ENCODE results near the gene SENP1. TPM values are rescaled to one million over a fixed set of nuclear protein-coding genes. Genes with fewer than 3 reads are reported as not detected.

SENP1 gene
- total and polyA plus RNA-seq, 2 of the 13 experiments (the other 11 are each of a cell fraction or from before 2014, with no cell fraction given) = 14.0 to 20.2 TPM

DNA sequence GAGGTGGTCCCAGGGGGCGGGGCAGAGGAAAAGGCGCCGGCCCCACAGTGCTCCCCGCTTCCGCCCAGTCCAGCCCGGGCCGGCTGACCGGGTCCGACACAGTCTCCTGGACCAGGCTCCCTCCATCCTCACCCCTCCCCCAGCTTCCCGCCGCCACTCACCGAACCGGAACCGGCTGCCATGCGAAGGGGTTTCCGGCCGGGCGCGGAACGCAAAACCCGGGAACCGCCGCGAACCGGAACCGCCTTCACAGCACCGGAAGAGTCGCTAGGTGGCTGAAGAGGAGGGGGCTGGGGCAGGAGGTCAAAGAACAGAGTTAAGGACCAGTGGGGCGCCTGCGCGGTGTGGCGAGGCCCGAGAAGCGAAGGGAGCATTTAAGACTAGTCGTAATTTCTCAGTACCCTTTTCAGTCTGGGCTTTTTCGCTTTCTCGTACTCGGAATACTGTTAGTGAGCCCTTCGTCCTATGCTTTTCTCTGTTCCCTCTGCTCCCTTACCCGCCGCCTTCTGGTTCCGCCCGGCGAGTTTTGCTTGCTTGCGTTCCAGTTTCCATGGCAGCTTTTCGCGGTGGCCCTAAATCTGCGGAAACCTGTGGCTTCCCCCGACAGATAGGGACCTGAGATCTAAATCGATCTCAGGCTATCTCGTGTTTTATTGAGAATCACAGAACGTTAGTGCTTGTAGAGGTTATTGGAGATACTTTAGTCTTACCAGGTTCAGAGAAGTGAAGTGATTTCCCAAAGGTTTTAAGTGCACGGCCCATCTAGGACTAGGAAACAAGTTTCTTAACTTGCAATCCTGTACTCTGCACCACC is at the start of gene SENP1 (continued):
- TF ChIP-seq, protein P1, sequence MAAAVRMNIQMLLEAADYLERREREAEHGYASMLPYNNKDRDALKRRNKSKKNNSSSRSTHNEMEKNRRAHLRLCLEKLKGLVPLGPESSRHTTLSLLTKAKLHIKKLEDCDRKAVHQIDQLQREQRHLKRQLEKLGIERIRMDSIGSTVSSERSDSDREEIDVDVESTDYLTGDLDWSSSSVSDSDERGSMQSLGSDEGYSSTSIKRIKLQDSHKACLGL (CRISPR knock-in tag; IDR thresholded peaks at IDR 0.05) = peak; percentile 76
- TF ChIP-seq SPEN (CRISPR knock-in tag; IDR thresholded peaks at IDR 0.05; ENCODE audit: low read depth) = peak; percentile 90
- peak; percentile 37; the same call in 1 of the 2 replicates for TF ChIP-seq ZNF607 (CRISPR knock-in tag; IDR thresholded peaks at IDR 0.05; ENCODE audit: borderline replicate concordance)
- peak; percentile 98 for TF ChIP-seq ASH2L (IDR thresholded peaks at IDR 0.05; ENCODE audit: insufficient read length, low read depth, low read length)
- 0 out of 2 replicates have a peak, but pooled peaks have one; percentile 18 for TF ChIP-seq FOXK1 (CRISPR knock-in tag; IDR thresholded peaks at IDR 0.05; ENCODE audit: borderline replicate concordance, low read depth)
- peak; percentile 86 for TF ChIP-seq ZSCAN21 (CRISPR knock-in tag; IDR thresholded peaks at IDR 0.05; ENCODE audit: borderline replicate concordance)
- TF ChIP-seq MYNN (CRISPR knock-in tag; IDR thresholded peaks at IDR 0.05; ENCODE audit: low read depth) = 0 out of 2 replicates have a peak, but pooled peaks have one; percentile 7
- TF ChIP-seq NFE2L2 (IDR thresholded peaks at IDR 0.05; ENCODE audit: low read length) = no peak
- TF ChIP-seq KLF15 (CRISPR knock-in tag; IDR thresholded peaks at IDR 0.05; ENCODE audit: borderline replicate concordance) = no peak
- peak; percentile 70 for TF ChIP-seq ARNT2 (CRISPR knock-in tag; IDR thresholded peaks at IDR 0.05; ENCODE audit: low read depth)
- no peak for TF ChIP-seq JUND (CRISPR knock-in tag; IDR thresholded peaks at IDR 0.05)
- peak; percentile 87 for TF ChIP-seq SAP130 (CRISPR knock-in tag; IDR thresholded peaks at IDR 0.05; ENCODE audit: low read depth)
- TF ChIP-seq, protein P2, sequence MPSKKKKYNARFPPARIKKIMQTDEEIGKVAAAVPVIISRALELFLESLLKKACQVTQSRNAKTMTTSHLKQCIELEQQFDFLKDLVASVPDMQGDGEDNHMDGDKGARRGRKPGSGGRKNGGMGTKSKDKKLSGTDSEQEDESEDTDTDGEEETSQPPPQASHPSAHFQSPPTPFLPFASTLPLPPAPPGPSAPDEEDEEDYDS (CRISPR knock-in tag; IDR thresholded peaks at IDR 0.05) = 0 out of 2 replicates have a peak, but pooled peaks have one; percentile 37
- TF ChIP-seq YEATS4 (CRISPR knock-in tag; IDR thresholded peaks at IDR 0.05; ENCODE audit: borderline replicate concordance) = peak; percentile 77
- TF ChIP-seq, protein P3, sequence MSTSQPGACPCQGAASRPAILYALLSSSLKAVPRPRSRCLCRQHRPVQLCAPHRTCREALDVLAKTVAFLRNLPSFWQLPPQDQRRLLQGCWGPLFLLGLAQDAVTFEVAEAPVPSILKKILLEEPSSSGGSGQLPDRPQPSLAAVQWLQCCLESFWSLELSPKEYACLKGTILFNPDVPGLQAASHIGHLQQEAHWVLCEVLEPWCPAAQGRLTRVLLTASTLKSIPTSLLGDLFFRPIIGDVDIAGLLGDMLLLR (CRISPR knock-in tag; IDR thresholded peaks at IDR 0.05) = peak; percentile 48; the same call in 1 of the 2 replicates
- no peak for TF ChIP-seq ZNF101 (CRISPR knock-in tag; IDR thresholded peaks at IDR 0.05; ENCODE audit: borderline replicate concordance, low read depth)
- peak; percentile 86 for TF ChIP-seq RBFOX2 (IDR thresholded peaks at IDR 0.05; ENCODE audit: low read depth, low read length)
- peak; percentile 78 for TF ChIP-seq MAZ (IDR thresholded peaks at IDR 0.05; ENCODE audit: borderline replicate concordance, low read depth, low read length)
- TF ChIP-seq MAZ (CRISPR knock-in tag; IDR thresholded peaks at IDR 0.05; ENCODE audit: low read depth) = peak; percentile 80
- TF ChIP-seq, protein P4, sequence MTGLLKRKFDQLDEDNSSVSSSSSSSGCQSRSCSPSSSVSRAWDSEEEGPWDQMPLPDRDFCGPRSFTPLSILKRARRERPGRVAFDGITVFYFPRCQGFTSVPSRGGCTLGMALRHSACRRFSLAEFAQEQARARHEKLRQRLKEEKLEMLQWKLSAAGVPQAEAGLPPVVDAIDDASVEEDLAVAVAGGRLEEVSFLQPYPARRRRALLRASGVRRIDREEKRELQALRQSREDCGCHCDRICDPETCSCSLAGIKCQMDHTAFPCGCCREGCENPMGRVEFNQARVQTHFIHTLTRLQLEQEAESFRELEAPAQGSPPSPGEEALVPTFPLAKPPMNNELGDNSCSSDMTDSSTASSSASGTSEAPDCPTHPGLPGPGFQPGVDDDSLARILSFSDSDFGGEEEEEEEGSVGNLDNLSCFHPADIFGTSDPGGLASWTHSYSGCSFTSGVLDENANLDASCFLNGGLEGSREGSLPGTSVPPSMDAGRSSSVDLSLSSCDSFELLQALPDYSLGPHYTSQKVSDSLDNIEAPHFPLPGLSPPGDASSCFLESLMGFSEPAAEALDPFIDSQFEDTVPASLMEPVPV (CRISPR knock-in tag; IDR thresholded peaks at IDR 0.05) = peak; percentile 72; the same call in 1 of the 2 replicates
- TF ChIP-seq SALL1 (CRISPR knock-in tag; IDR thresholded peaks at IDR 0.05) = peak; percentile 87
- TF ChIP-seq NCOA2 (CRISPR knock-in tag; IDR thresholded peaks at IDR 0.05) = peak; percentile 26; the same call in 1 of the 2 replicates
- TF ChIP-seq ZMYM2 (CRISPR knock-in tag; IDR thresholded peaks at IDR 0.05) = no peak
- TF ChIP-seq, protein P5, sequence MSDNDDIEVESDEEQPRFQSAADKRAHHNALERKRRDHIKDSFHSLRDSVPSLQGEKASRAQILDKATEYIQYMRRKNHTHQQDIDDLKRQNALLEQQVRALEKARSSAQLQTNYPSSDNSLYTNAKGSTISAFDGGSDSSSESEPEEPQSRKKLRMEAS (IDR thresholded peaks at IDR 0.05) = peak; percentile 76
- no peak for TF ChIP-seq REXO4 (CRISPR knock-in tag; IDR thresholded peaks at IDR 0.05; ENCODE audit: borderline replicate concordance)
- TF ChIP-seq, protein P6, sequence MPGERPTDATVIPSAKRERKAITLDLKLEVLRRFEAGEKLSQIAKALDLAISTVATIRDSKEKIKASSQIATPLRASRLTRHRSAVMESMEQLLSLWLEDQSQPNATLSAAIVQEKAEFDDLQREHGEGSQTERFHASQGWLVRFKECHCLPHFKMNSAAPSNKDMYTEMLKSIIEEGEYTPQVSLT (CRISPR knock-in tag; IDR thresholded peaks at IDR 0.05; ENCODE audit: borderline replicate concordance, low read depth) = no peak

All from HepG2 (cell line).